SK-N-DZ (cell line): Measurements from ENCODE around the gene TMEM44.
"Not testable (repeated sequence)": the region's sequence is repeated elsewhere in the genome, so short reads cannot be mapped to it uniquely, and the experiment has no call there.

Experiments used
- DNase-seq: peaks from one replicate; pipeline ENCODE4 v3.0.0-alpha.2; 2015; ENCODE audit warnings: low spot score

TMEM44 gene

DNA sequence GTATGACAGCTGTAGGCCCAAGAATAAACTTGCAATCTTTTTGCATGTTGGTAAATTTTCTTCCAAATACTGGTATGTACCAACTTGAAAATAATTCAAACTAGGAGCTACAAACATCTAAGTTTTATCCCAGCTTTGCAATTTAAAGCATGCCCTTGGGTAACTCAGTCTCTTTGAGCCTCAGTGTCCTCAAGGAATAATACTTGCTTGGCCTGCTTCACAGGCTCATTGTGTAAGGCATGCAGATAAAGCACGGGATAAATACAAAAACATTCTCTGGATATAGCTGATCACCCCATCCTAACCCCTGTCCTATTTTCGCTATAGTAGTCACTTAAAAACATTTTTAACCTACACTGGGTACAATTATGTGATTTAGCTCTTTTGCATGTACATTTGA, 9.6 kb upstream of the TMEM44 start:
- DNase-seq = no peak

DNA sequence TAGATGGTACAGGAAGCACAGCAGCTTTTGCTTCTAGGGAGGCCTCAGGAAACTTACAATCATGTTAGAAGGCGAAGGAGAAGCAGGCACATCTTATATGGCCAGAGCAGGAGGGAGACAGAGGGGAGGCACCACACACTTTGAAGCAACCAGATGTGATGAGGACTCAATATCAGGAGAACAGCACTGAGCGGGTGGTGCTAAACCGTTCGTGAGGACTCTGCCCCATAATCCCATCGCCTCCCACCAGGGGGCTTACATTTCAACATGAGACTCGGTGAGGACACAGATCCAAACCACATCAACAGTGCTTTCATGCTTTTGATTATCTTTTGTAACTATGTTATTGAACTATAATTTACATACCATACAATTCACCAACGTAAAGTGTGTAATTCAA, 7.6 kb upstream of the TMEM44 start:
- DNase-seq = no peak

DNA sequence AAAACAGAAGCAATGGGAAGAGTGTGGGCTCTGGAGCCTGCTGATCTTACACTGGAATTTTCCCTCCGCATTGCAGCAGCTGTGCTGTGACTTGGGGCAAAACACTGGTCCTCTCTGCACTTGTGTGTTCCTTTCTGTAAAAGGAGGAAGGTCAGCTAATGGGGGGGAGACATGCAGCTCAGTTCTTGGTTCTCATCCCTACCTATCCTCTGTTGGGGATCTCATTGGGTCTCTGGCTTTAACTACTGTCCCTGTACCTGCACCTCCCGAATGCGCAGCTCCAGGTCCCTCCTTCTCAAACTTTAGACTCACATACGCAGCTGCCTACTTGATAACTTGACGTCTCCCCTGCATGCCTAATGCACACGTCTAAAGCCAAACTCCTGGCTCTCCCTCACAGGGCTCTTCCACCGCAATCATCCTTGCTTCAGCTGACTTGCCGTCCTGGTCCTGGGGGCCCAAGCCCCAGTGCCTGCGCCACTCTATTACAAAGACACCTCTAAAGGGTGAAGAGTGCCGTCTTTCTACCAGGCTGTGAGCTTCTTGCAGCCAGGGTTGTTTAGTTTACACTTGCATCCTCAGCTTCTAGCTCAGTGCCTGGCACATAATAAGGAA, 5.9 kb upstream of the TMEM44 start:
- DNase-seq = no peak

DNA sequence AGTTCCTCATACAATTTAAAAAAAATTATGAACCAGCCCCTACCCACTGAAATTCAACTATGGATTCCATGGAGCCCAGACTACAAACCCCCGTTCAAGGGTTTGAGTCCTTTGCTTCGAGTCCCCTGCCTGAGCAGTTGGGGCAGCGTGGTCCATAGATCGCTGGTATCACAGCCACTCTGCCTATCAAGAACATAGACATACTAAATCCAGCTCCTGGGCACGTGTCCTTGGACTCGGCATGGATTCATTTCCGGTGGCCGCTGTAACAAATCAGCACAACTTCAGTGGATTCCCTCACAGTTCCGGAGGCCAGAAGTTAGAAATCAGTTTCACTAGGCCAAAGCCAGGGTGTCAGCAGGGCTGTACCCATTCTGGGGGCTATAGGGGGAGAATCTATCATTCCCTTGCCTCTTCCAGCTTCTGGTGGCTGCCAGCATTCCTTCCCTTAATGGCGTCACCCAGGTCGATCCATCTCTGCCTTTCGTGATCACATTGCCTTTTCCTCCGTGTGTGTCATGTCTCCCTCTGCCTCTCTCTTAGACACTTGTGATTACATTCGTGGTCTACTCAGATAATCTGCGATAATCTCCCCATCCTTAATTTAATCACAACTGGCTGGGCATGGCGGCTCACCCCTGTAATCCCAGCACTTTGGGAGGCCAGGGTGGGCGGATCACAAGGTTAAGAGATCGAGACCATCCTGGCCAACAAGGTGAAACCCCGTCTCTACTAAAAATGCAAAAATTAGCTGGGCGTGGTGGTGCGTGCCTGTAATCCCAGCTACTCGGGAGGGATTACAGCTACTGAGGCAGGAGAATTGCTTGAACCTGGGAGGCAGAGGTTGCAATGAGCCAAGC, 4.6 kb upstream of the TMEM44 start:
- no peak for DNase-seq

GRCh38 chr3:194637066-194637465, 3.8 kb upstream of the TMEM44 start:
- no peak for DNase-seq

DNA sequence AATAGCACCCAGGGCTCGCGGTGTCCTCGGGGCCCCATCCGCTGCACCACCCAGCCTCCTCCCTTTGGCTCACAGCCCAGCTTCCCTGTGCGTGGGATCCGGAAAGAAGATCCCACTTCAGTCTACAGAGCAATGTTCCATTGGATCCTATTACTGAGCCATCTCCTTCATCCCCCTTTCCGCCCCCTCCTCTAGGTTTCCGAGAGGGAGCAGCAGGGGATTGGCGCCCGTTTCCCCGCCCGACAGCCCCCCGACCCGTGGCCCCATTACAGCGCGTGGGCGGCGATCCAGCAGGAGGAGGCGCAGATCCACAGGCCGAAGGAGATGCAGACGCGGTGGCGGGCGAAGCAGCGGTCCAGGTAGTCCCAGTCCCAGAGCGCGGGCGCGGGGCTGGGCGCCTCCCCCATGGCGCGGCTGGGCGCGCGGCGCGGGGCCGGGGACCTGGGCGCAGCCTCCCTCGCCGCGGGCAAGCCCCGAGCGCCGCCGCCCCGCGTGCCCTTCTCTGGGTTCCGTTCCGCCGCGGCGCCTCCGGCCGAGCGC, 340 bp downstream of the TMEM44 start:
- DNase-seq = peak; percentile 41

GRCh38 chr3:194632226-194632808, 902 bp downstream of the TMEM44 start:
- no peak for DNase-seq

- no peak for DNase-seq
These were observed 1.5 kb downstream of the TMEM44 start for GRCh38 chr3:194631696-194632095.

GRCh38 chr3:194630681-194631080, 2.5 kb downstream of the TMEM44 start:
- DNase-seq = not testable (repeated sequence)

GRCh38 chr3:194624956-194625355, 8.3 kb downstream of the TMEM44 start:
- no peak for DNase-seq

DNA sequence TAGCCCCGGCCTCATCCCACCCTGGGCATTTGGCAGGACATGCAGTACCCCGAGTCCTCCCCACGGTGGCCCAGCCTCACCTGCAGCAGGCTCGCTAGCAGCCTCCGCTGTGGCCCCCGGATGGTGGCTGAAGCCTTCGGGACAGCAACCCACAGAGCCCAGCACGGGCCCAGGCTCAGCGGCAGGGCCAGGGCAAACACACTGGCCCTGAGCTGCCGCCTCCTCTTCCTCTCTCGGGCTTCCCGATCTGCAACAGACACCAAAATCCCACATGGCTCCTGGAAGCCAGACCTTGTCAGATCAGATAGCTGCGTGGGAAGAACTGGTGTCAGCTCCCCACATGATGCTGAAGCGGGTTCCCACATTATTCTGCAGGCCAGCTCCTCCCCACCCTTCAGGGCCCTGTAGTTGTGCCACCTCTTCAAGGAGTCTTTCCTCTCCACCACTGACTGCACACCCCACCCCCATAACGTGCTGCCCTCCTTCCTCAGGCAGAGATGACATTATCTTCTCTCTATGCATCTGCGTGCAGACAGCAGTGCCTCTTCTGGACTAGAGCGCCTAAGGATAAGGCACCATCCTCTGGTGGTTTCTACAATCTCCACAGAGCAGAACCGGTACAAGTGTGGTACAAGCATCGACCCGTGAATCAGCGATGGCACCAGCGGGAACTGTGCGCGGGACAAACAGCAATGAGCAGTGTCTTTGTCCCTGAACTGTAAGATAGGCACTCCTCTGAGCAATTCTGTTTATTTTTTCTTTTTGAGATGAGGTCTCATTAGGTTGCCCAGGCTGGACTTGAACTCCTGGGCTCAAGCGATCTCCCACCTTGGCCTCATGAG, 9.5 kb downstream of the TMEM44 start:
- no peak for DNase-seq

- DNase-seq = no peak
These were observed 10.4 kb downstream of the TMEM44 start for GRCh38 chr3:194622621-194623340.

- no peak for DNase-seq
These were observed 11.3 kb downstream of the TMEM44 start for GRCh38 chr3:194621947-194622346.

- DNase-seq = no peak
These were observed 13.0 kb downstream of the TMEM44 start for GRCh38 chr3:194620196-194620595.

DNA sequence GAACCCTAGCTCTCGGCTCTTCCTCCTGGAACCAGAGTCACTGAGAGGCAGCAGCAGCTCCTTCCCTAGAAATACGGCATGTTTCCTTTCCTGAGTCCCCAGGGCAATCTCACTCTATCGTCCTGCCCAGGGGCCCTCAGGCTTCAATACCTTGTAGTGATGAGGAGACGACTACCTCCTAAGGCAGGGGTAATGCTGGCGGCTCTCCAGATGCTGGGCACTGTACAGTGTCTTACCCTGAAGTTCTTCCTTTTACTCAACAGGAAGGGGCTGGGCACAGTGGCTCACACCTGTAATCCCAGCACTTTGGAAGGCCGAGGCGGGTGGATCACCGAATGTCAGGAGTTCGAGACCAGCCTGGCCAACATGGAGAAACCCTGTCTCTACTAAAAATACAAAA, 13.5 kb downstream of the TMEM44 start:
- DNase-seq = no peak

DNA sequence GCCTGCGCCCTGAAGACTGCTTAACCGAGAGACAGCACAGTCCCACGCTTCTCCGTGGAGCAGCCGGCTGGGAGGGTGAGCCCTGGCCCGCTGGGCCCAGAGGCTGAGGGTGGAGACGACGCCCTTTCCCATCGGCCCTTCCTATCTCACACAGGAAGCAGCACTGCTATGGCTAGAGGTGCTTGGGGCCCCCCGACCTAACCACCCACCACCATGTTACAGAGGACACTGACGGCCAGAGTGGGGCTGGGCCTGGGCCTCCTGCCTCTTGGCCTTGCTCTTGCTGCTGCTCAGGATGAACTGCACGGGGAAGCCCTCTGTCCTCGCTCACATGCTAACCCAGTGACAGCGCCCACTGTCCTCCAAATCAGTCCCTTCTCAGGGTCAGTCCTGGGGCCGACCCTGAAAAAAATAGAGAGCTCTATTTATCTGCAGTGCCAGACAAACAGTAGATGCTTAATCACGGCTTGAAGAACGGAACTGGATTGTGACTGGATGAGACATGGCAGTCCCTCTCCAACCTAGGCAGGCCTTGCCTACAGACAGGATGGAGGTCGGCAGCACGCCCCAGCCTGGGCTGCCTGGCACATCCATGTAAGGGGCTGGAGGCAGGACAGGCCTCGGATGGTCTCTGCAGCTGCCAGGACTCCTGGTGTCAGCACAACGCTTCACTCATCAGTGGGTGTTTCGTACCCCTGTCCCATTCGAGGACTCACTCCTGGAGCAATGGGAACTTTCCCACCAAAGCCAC, 14.2 kb downstream of the TMEM44 start:
- no peak for DNase-seq

DNA sequence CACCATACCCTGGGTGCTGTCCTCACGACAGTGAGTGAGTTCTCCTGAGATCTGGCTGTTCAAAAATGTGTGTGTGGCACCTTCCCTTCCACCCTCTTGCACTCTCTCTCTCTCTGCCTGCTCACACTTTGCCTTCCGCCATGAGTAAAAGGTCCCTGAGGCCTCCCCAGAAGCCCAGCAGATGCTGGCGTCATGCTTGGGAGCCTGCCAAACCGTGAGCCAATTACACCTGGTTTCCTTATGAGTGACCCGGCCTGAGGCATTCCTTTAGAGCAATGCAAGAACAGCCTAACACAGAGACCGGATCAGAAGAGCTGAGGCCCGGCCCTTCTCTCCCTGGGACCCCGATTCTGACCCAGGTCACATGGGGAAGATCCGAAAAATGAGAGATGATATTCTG, 15.4 kb downstream of the TMEM44 start:
- DNase-seq = no peak

DNA sequence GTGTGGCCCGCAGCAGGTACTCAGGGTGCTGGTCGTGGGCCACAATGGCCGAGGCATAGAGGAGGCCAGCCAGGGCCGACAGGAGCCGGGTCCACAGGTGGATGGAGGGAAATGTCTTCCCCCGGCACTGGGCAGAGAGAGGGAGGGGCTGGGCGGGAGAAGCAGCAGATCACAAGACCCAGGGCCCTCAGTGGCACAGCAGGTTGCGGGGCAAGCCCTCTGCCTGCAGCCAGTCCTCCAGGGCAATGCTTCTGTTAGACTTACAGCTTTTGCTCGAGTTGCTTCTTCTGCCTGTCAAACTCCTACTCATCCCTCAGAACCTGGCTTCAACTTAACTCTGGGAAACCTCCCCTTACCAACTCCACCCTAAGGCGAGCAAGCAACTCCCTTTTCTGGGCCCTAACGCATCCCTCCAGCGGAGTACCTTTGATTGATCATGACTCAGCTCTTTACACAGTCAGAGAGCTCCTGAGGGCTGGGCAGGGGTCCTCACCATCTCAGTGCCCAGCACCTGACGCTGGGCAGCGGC, 16.0 kb downstream of the TMEM44 start:
- DNase-seq = no peak

DNA sequence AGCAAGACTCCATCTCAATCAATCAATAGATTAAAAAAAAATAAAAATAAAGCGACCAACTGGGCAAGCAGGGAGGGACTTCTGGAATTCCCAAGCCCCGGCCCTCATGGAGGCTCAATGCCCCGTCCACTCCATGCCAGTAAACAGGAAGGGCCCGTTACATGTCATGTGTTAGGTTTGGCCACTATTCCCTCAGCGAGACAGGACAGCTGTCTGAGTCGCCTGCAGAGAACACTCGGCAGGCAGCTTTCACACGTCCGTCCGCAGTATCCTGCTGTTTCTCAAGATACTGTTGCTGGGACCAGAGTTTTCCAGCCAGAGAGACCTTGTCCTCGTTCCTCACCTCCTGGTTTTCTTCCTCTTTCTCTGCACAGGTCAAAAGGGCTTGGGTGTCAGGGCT, 18.0 kb downstream of the TMEM44 start:
- no peak for DNase-seq

DNA sequence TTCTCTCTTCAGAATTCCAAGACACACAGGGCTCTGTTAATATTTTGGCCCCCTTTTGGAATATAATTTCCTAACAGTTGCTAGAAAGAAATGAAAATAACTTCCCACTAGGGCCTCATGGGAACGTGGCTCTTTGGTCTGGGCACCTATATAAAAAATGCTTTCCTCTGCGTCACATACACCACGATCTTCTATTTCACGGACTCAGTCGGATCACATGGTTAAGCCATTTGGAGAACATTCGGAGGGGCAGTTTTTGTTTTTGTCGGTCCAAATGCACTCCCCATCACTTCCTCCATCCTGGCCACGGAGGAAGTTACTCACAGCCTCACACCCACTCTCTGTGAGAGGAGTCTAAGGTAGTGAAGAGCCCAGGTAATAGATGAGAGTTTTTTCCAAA, 21.0 kb downstream of the TMEM44 start:
- DNase-seq = no peak
